ENCODE results near the gene DNAJB4. TPM values are rescaled to one million over a fixed set of nuclear protein-coding genes. Genes with fewer than 3 reads are reported as not detected.

Gene DNAJB4
- total and polyA plus RNA-seq, 2 experiments from 2014 or later: 40.2 to 46.2 TPM

- Histone ChIP-seq H3K4me3 (peak overlapping the region; percentile 87), H3K27ac (peak overlapping the region; percentile 99), H3K27me3 (no peaks in the 10 kb centered on the region), H3K4me1 (ENCODE audit: low read depth) (peaks cover 20% of the 10 kb centered on the region), H3K9me3 (ENCODE audit: low read depth) (no peaks in the 10 kb centered on the region), H3K36me3 (no peaks in the 10 kb centered on the region)
- TF ChIP-seq CTCF (IDR thresholded peaks at IDR 0.05; ENCODE audit: low read depth, low read length): no peak
- peak; percentile 78 to 82 for DNase-seq (ENCODE audit: low read depth in 1 of 2, low spot score in 1 of 2)
Measured at GRCh38 chr1:78003882-78004718, 639 bp upstream of the DNAJB4 start.

DNA sequence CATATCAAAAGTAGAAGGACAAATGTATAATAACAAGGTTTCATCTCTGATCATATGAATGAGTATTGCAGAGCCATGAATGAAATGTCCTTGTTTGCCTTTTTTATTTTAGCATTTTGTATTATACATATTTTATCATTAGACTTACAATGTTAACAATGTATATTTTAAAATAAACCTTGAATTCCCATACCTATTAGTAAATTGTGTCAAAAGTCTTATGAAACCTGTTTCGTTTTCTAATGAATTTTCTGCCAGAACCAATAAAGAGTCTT, 646 bp downstream of the DNAJB4 start:
- Histone ChIP-seq H3K27me3 (no peaks in the 10 kb centered on the region), H3K36me3 (no peaks in the 10 kb centered on the region), H3K4me1 (ENCODE audit: low read depth) (peaks cover 25% of the 10 kb centered on the region), H3K9me3 (ENCODE audit: low read depth) (no peaks in the 10 kb centered on the region), H3K27ac (peak overlapping the region; percentile 99), H3K4me3 (peak overlapping the region; percentile 87)
- TF ChIP-seq CTCF (IDR thresholded peaks at IDR 0.05; ENCODE audit: low read depth, low read length): no peak
- no peak for DNase-seq (ENCODE audit: low read depth in 1 of 2, low spot score in 1 of 2)

GRCh38 chr1:78005755-78006154, 1.0 kb downstream of the DNAJB4 start:
- no peaks in the 10 kb centered on the region for H3K9me3 ChIP-seq (ENCODE audit: low read depth)
- no peaks in the 10 kb centered on the region for H3K36me3 ChIP-seq
- peak overlapping the region; percentile 99 for H3K27ac ChIP-seq
- H3K4me3 ChIP-seq: peak overlapping the region; percentile 87
- H3K4me1 ChIP-seq (ENCODE audit: low read depth): peaks cover 28% of the 10 kb centered on the region
- TF ChIP-seq CTCF (IDR thresholded peaks at IDR 0.05; ENCODE audit: low read depth, low read length): no peak
- no peaks in the 10 kb centered on the region for H3K27me3 ChIP-seq
- DNase-seq (ENCODE audit: low read depth in 1 of 2, low spot score in 1 of 2): peak; percentile 68 to 93

DNA sequence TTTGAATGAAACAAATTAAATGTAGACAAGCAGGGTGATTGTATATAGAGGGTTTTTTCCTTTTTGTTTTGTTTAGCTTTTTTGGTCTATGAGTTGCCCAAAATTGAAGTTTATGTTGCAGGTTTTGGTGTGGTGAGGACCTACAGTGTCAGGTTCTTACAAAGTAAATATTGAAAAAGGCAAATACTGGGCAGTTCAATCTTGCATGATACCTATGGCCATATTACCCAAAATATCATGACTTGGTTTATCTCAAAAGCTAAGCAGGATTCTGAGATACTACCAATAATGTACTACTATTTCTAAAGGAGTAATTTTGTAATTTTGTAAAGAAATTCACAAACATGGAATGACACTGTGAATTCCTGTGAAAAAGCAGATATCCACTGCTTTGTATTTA, 1.8 kb downstream of the DNAJB4 start:
- no peak for TF ChIP-seq CTCF (IDR thresholded peaks at IDR 0.05; ENCODE audit: low read depth, low read length)
- peak overlapping the region; percentile 87 for H3K4me3 ChIP-seq
- H3K36me3 ChIP-seq: no peaks in the 10 kb centered on the region
- no peak for DNase-seq (ENCODE audit: low read depth in 1 of 2, low spot score in 1 of 2)
- H3K4me1 ChIP-seq (ENCODE audit: low read depth): peaks cover 34% of the 10 kb centered on the region
- H3K9me3 ChIP-seq (ENCODE audit: low read depth): no peaks in the 10 kb centered on the region
- H3K27ac ChIP-seq: no peak overlapping the region
- no peaks in the 10 kb centered on the region for H3K27me3 ChIP-seq

- TF ChIP-seq CTCF (IDR thresholded peaks at IDR 0.05; ENCODE audit: low read depth, low read length): no peak
- H3K36me3 ChIP-seq: no peaks in the 10 kb centered on the region
- H3K9me3 ChIP-seq (ENCODE audit: low read depth): no peaks in the 10 kb centered on the region
- no peak overlapping the region for H3K27ac ChIP-seq
- no peak for DNase-seq (ENCODE audit: low read depth in 1 of 2, low spot score in 1 of 2)
- H3K4me3 ChIP-seq: peak overlapping the region; percentile 87
- peaks cover 34% of the 10 kb centered on the region for H3K4me1 ChIP-seq (ENCODE audit: low read depth)
- H3K27me3 ChIP-seq: no peaks in the 10 kb centered on the region
Measured at GRCh38 chr1:78007677-78008341, 3.1 kb downstream of the DNAJB4 start.

Data from cardiac muscle cell (in vitro differentiated cells and primary cell).